ENCODE results near the gene OPN1MW2. TPM values are rescaled to one million over a fixed set of nuclear protein-coding genes. Genes with fewer than 3 reads are reported as not detected.
"Not testable (repeated sequence)": the region's sequence is repeated elsewhere in the genome, so short reads cannot be mapped to it uniquely, and the experiment has no call there.

Gene OPN1MW2
- total and polyA plus RNA-seq, 2 experiments from 2014 or later = not detected

- 41% methylated on average over 3 of the region's 21 CpGs; no CpG with 5 or more reads in 1 of the 2 experiments for WGBS, 2 experiments (ENCODE audit: low coverage in 1 of 2, low lambda C conversion rate in 2 of 2, missing lambda C conversion rate in 2 of 2)
- H3K79me2 ChIP-seq (ENCODE audit: insufficient read depth); H3F3A ChIP-seq (ENCODE audit: insufficient read depth); H3K9ac ChIP-seq; H3K27me3 ChIP-seq (replicated peaks; ENCODE audit: insufficient read depth); H3K4me3 ChIP-seq; H3K36me3 ChIP-seq (ENCODE audit: low read depth); H3K4me2 ChIP-seq (ENCODE audit: unreplicated experiment); H2AFZ ChIP-seq; H3K4me1 ChIP-seq (ENCODE audit: insufficient read depth); H3K9me3 ChIP-seq (ENCODE audit: low read depth); H3K9me2 ChIP-seq (ENCODE audit: insufficient read depth); DNase-seq; H4K20me1 ChIP-seq (ENCODE audit: insufficient read depth); H3K27ac ChIP-seq; in situ Hi-C loops (cut with MboI): not testable (repeated sequence)
Observed at GRCh38 chrX:154209670-154210418, 9.7 kb upstream of the OPN1MW2 start.

- WGBS, 2 experiments (ENCODE audit: low coverage in 1 of 2, low lambda C conversion rate in 2 of 2, missing lambda C conversion rate in 2 of 2) = 53 to 66% methylated on average over 6 to 7 of the region's 9 CpGs
- H3K9me3 ChIP-seq (ENCODE audit: low read depth); H2AFZ ChIP-seq; H3F3A ChIP-seq (ENCODE audit: insufficient read depth); H3K4me3 ChIP-seq; H3K4me1 ChIP-seq (ENCODE audit: insufficient read depth); DNase-seq; H3K27ac ChIP-seq; in situ Hi-C loops (cut with MboI); H3K27me3 ChIP-seq (replicated peaks; ENCODE audit: insufficient read depth); H3K36me3 ChIP-seq (ENCODE audit: low read depth); H3K79me2 ChIP-seq (ENCODE audit: insufficient read depth); H3K9me2 ChIP-seq (ENCODE audit: insufficient read depth); H3K9ac ChIP-seq; H4K20me1 ChIP-seq (ENCODE audit: insufficient read depth); H3K4me2 ChIP-seq (ENCODE audit: unreplicated experiment): not testable (repeated sequence)
Observed at GRCh38 chrX:154211057-154211456, 8.5 kb upstream of the OPN1MW2 start.

DNA sequence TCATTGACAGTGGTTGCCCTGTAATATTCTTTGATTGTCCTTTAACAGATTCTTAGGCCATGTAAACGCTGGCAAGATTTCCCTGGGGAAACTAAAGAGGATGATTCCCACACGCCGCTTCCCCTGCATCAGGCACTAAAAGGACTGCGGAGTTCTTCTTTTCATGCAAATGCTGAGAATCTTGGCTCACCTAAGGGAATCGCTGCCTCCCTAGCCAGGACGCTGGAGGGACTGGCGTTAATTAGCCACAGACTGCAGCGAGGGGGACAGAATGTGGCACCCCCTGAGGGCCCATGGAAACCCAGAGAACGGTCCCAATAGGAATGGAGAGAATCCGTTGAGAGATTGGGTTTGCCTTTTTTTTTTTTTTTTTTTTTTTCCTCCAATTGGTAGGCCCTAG, 8.1 kb upstream of the OPN1MW2 start:
- H3K4me3 ChIP-seq; H2AFZ ChIP-seq; H3K79me2 ChIP-seq (ENCODE audit: insufficient read depth); in situ Hi-C loops (cut with MboI); H3K9me2 ChIP-seq (ENCODE audit: insufficient read depth); H3K9me3 ChIP-seq (ENCODE audit: low read depth); DNase-seq; H3K27ac ChIP-seq; H3K9ac ChIP-seq; H3F3A ChIP-seq (ENCODE audit: insufficient read depth); H3K36me3 ChIP-seq (ENCODE audit: low read depth); H4K20me1 ChIP-seq (ENCODE audit: insufficient read depth); H3K4me2 ChIP-seq (ENCODE audit: unreplicated experiment); H3K4me1 ChIP-seq (ENCODE audit: insufficient read depth); H3K27me3 ChIP-seq (replicated peaks; ENCODE audit: insufficient read depth): not testable (repeated sequence)
- no CpG with 5 or more reads among the region's 10 CpGs for WGBS, 2 experiments (ENCODE audit: low coverage in 1 of 2, low lambda C conversion rate in 2 of 2, missing lambda C conversion rate in 2 of 2)

DNA sequence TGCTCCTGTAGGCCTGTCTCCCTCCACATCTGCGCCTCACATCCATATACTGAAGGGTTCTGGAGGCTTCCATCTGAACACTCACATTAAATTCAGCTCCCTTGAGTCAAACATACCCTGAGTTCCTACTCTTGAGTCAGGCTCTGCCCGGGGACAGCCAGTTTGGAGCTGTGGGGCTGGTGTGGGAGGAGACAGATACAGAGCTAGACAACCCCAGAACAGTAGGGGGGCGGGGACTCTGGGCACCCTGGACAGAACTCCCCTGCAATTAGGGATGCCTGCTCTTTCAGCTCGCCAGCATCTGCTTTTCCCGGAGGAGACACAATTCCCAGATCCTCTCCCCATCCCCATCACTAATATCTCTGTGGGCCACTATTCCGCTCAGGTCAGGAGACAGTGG, 5.7 kb downstream of the OPN1MW2 start:
- H3K9me2 ChIP-seq (ENCODE audit: insufficient read depth); H3K9me3 ChIP-seq (ENCODE audit: low read depth); H3K4me2 ChIP-seq (ENCODE audit: unreplicated experiment); H3K27me3 ChIP-seq (replicated peaks; ENCODE audit: insufficient read depth); H3K9ac ChIP-seq; H3K27ac ChIP-seq; H3K36me3 ChIP-seq (ENCODE audit: low read depth); H3K79me2 ChIP-seq (ENCODE audit: insufficient read depth); H2AFZ ChIP-seq; DNase-seq; H3F3A ChIP-seq (ENCODE audit: insufficient read depth); H3K4me1 ChIP-seq (ENCODE audit: insufficient read depth); in situ Hi-C loops (cut with MboI); H3K4me3 ChIP-seq; H4K20me1 ChIP-seq (ENCODE audit: insufficient read depth): not testable (repeated sequence)
- WGBS, 2 experiments (ENCODE audit: low coverage in 1 of 2, low lambda C conversion rate in 2 of 2, missing lambda C conversion rate in 2 of 2) = no CpG with 5 or more reads among the region's 6 CpGs

- H3K4me1 ChIP-seq (ENCODE audit: insufficient read depth); H3K36me3 ChIP-seq (ENCODE audit: low read depth); H3K27ac ChIP-seq; H3F3A ChIP-seq (ENCODE audit: insufficient read depth); H3K9me2 ChIP-seq (ENCODE audit: insufficient read depth); H3K9ac ChIP-seq; H2AFZ ChIP-seq; DNase-seq; H3K9me3 ChIP-seq (ENCODE audit: low read depth); H3K79me2 ChIP-seq (ENCODE audit: insufficient read depth); H4K20me1 ChIP-seq (ENCODE audit: insufficient read depth); H3K27me3 ChIP-seq (replicated peaks; ENCODE audit: insufficient read depth); in situ Hi-C loops (cut with MboI); H3K4me3 ChIP-seq; H3K4me2 ChIP-seq (ENCODE audit: unreplicated experiment): not testable (repeated sequence)
- WGBS, 2 experiments (ENCODE audit: low coverage in 1 of 2, low lambda C conversion rate in 2 of 2, missing lambda C conversion rate in 2 of 2) = no CpG with 5 or more reads among the region's 9 CpGs
Observed at GRCh38 chrX:154226706-154227105, 7.2 kb downstream of the OPN1MW2 start.

GRCh38 chrX:154231443-154231842, 11.9 kb downstream of the OPN1MW2 start:
- H4K20me1 ChIP-seq (ENCODE audit: insufficient read depth); H3K36me3 ChIP-seq (ENCODE audit: low read depth); in situ Hi-C loops (cut with MboI); H3K4me2 ChIP-seq (ENCODE audit: unreplicated experiment); H3K79me2 ChIP-seq (ENCODE audit: insufficient read depth); H3K4me3 ChIP-seq; H3K27me3 ChIP-seq (replicated peaks; ENCODE audit: insufficient read depth); DNase-seq; H3F3A ChIP-seq (ENCODE audit: insufficient read depth); H3K9ac ChIP-seq; H3K9me2 ChIP-seq (ENCODE audit: insufficient read depth); H3K27ac ChIP-seq; H3K9me3 ChIP-seq (ENCODE audit: low read depth); H2AFZ ChIP-seq; H3K4me1 ChIP-seq (ENCODE audit: insufficient read depth): not testable (repeated sequence)
- WGBS, 2 experiments (ENCODE audit: low coverage in 1 of 2, low lambda C conversion rate in 2 of 2, missing lambda C conversion rate in 2 of 2) = no CpG with 5 or more reads among the region's 3 CpGs

GRCh38 chrX:154233620-154234019, 14.1 kb downstream of the OPN1MW2 start:
- H3K9ac ChIP-seq; H3K36me3 ChIP-seq (ENCODE audit: low read depth); H3K4me1 ChIP-seq (ENCODE audit: insufficient read depth); DNase-seq; H3F3A ChIP-seq (ENCODE audit: insufficient read depth); H2AFZ ChIP-seq; H3K4me2 ChIP-seq (ENCODE audit: unreplicated experiment); H3K9me2 ChIP-seq (ENCODE audit: insufficient read depth); H4K20me1 ChIP-seq (ENCODE audit: insufficient read depth); H3K4me3 ChIP-seq; H3K9me3 ChIP-seq (ENCODE audit: low read depth); in situ Hi-C loops (cut with MboI); H3K79me2 ChIP-seq (ENCODE audit: insufficient read depth); H3K27me3 ChIP-seq (replicated peaks; ENCODE audit: insufficient read depth); H3K27ac ChIP-seq: not testable (repeated sequence)
- WGBS, 2 experiments (ENCODE audit: low coverage in 1 of 2, low lambda C conversion rate in 2 of 2, missing lambda C conversion rate in 2 of 2) = no CpG with 5 or more reads among the region's 16 CpGs
